GM20000 (cell line): ENCODE measurements around the gene SRPK2.

Source experiments
- DNase-seq: peaks from one replicate; pipeline ENCODE4 v3.0.0; 2012; ENCODE audit warnings: low spot score
- CTCF ChIP-seq: IDR thresholded peaks from 2 replicates; pipeline ENCODE4 v1.5.1; 2012; ENCODE audit warnings: mild to moderate bottlenecking, control low read depth; ENCODE audit errors: extremely low read depth, missing control alignments

The SRPK2 gene

GRCh38 chr7:105257338-105257737, 131.4 kb downstream of the SRPK2 start:
- no peak for TF ChIP-seq CTCF

GRCh38 chr7:105256761-105257231, 131.9 kb downstream of the SRPK2 start:
- TF ChIP-seq CTCF, result no peak
- DNase-seq, result no peak

More at GRCh38 chr7:105257338-105257737, 131.4 kb downstream of the SRPK2 start:
- DNase-seq, result no peak

- TF ChIP-seq CTCF, result no peak
- no peak for DNase-seq
Measured at GRCh38 chr7:105250706-105251105, 138.0 kb downstream of the SRPK2 start.

- TF ChIP-seq CTCF, result no peak
Measured at GRCh38 chr7:105250239-105250638, 138.5 kb downstream of the SRPK2 start.

GRCh38 chr7:105249216-105249615, 139.5 kb downstream of the SRPK2 start:
- DNase-seq, result no peak
- TF ChIP-seq CTCF, result no peak

More at GRCh38 chr7:105250239-105250638, 138.5 kb downstream of the SRPK2 start:
- DNase-seq, result no peak

- DNase-seq, result no peak
- no peak for TF ChIP-seq CTCF
Measured at GRCh38 chr7:105246679-105247078, 142.0 kb downstream of the SRPK2 start.

GRCh38 chr7:105246256-105246655, 142.5 kb downstream of the SRPK2 start:
- no peak for DNase-seq
- TF ChIP-seq CTCF, result no peak
